Prostate gland (tissue), 2 donors: ENCODE measurements around the gene OSBPL3. TPM values are rescaled to one million over a fixed set of nuclear protein-coding genes. Genes with fewer than 3 reads are reported as not detected.
"Not testable (repeated sequence)": the region's sequence is repeated elsewhere in the genome, so short reads cannot be mapped to it uniquely, and the experiment has no call there.

Experiments
- DNase-seq: peaks from one replicate; pipeline ENCODE4 v3.0.0-alpha.2; 2019; ENCODE audit warnings: low spot score
- H3K27ac ChIP-seq, 2 donors: fragments of 200-600 bp; sonication (generic); 2 replicates each; pipeline ENCODE4 v1.5.1; 2017 to 2019
- H3K27me3 ChIP-seq: fragments of 200-600 bp; sonication (generic); replicated peaks from 2 replicates; pipeline ENCODE4 v1.5.1; 2019; ENCODE audit not compliant: insufficient read depth
- H3K36me3 ChIP-seq, 2 donors: fragments of 200-600 bp; sonication (generic); 1 replicate in 1 of 2; 2 replicates in 1 of 2; pipeline versions ENCODE4 v1.5.1 to v1.8.1; 2017 to 2019
- H3K4me1 ChIP-seq: fragments of 200-600 bp; sonication (generic); replicated peaks from 2 replicates; pipeline ENCODE4 v1.5.1; 2019
- H3K4me3 ChIP-seq, 2 donors: fragments of 200-600 bp; sonication (generic); 2 replicates each; pipeline ENCODE4 v1.5.1; 2017 to 2019
- H3K9me3 ChIP-seq: fragments of 200-600 bp; sonication (generic); 2 replicates; pipeline ENCODE4 v1.5.1; 2017
- CTCF ChIP-seq, 4 experiments: fragments of 200-600 bp in 2 of 4; fragments of 450-650 bp in 2 of 4; sonication (generic) in 2 of 4; IDR thresholded peaks; 1 replicate in 3 of 4; 2 replicates in 1 of 4; pipeline ENCODE4 v1.5.1; 2016 to 2019; ENCODE audit warnings: antibody characterized with exemption in 4 of 4, mild to moderate bottlenecking in 2 of 4, moderate library complexity in 2 of 4
- POLR2A ChIP-seq: fragments of 450-650 bp; IDR thresholded peaks from one replicate; pipeline ENCODE4 v1.6.1; 2016; ENCODE audit warnings: antibody characterized with exemption, mild to moderate bottlenecking
- POLR2AphosphoS5 ChIP-seq: sonication (generic); formaldehyde crosslinking; IDR thresholded peaks from one replicate; pipeline ENCODE4 v1.6.1; 2017; ENCODE audit warnings: antibody characterized with exemption
- WGBS: methylation state at CpG from one replicate; pipeline ENCODE4 v1.1.5; 2018; 5-methylcytosine and 5-hydroxymethylcytosine counted together
- intact Hi-C: fragments of 100-400 bp; cut with DNase I; formaldehyde crosslinking; loops from one replicate; pipeline ENCODE4 v1.14.2; 2022
- total RNA-seq, 2 donors: library from RNA; depleted of rRNA; stranded (reverse); fragments of >200 nt; gene quantifications; one replicate each; pipeline ENCODE4 v1.1.0, GENCODE V29; 2016

The OSBPL3 gene
- total RNA-seq, 2 donors from 2014 or later: 3.1 to 6.3 TPM

- DNase-seq: no peak
- H3K4me1 ChIP-seq: no peaks in the 10 kb centered on the region
- no peaks in the 10 kb centered on the region for H3K9me3 ChIP-seq
- H3K27ac ChIP-seq: no peak overlapping the region
- H3K27me3 ChIP-seq: no peaks in the 10 kb centered on the region
- no peaks in the 10 kb centered on the region for H3K36me3 ChIP-seq
- intact Hi-C loops: no loop called here
- WGBS: 93% methylated on average over 4 of the region's 4 CpGs
- H3K4me3 ChIP-seq: no peak overlapping the region
- TF ChIP-seq POLR2A: no peak
- no peak for TF ChIP-seq POLR2AphosphoS5
- no peak for TF ChIP-seq CTCF (IDR thresholded peaks at IDR 0.05)
Measured at GRCh38 chr7:24905996-24906770, 73.8 kb downstream of the OSBPL3 start.

- H3K36me3 ChIP-seq, H3K27ac ChIP-seq, intact Hi-C loops, H3K9me3 ChIP-seq, DNase-seq, H3K27me3 ChIP-seq, H3K4me1 ChIP-seq, H3K4me3 ChIP-seq: not testable (repeated sequence)
- WGBS: 88% methylated on average over 4 of the region's 4 CpGs
Measured at GRCh38 chr7:24903992-24904391, 76.0 kb downstream of the OSBPL3 start.

DNA sequence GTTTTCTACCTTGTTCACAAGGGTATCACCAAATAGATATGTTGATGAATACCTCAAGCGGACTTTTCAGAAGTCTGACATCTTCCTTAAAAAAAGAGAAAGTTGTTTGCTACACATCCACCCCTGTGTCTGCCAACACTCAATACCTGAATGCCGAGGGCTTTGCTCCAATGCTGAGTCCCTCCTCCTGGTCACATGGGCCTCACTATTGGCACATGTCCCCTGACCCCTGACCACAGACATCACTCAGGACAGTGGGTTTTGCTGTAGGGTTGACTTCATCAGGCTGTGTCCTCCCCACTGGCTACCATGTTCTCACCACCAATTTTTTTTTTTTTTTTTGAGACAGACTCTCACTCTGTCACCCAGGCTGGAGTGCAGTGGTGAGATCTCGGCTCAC is 76.4 kb downstream of the OSBPL3 start:
- Histone ChIP-seq H3K4me3 (no peak overlapping the region), H3K27ac (no peak overlapping the region), H3K4me1 (no peaks in the 10 kb centered on the region), H3K9me3 (no peaks in the 10 kb centered on the region), H3K36me3 (no peaks in the 10 kb centered on the region), H3K27me3 (no peaks in the 10 kb centered on the region)
- intact Hi-C loops: no loop called here
- 96% methylated on average over 3 of the region's 3 CpGs for WGBS
- no peak for DNase-seq
- TF ChIP-seq POLR2A (no peak), POLR2AphosphoS5 (no peak)

DNA sequence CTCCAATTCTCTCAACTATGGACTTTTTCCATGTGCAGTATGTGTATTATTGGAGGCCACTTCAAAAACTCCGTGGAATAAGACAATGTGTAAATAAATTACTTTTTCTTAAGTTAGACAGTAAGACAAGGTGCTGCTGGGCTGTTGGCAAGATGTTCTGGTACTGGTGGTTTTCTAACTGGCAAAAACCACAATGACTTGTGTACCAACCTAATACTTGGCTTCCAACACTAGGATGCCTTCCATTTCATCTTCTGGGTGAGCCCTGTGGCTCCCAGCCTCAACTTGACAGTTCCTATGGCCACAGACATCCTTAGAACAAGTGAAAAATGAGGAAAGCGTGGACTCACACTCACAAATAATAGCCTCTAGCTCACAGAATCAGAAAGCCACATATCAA is 77.0 kb downstream of the OSBPL3 start:
- no peak for DNase-seq
- Histone ChIP-seq H3K4me3 (no peak overlapping the region), H3K9me3 (no peaks in the 10 kb centered on the region), H3K4me1 (no peaks in the 10 kb centered on the region), H3K27me3 (no peaks in the 10 kb centered on the region), H3K27ac (no peak overlapping the region), H3K36me3 (no peaks in the 10 kb centered on the region)
- TF ChIP-seq POLR2A (no peak), CTCF (IDR thresholded peaks at IDR 0.05) (no peak), POLR2AphosphoS5 (no peak)
- WGBS: 70% methylated on average over 2 of the region's 2 CpGs
- intact Hi-C loops: no loop called here

DNA sequence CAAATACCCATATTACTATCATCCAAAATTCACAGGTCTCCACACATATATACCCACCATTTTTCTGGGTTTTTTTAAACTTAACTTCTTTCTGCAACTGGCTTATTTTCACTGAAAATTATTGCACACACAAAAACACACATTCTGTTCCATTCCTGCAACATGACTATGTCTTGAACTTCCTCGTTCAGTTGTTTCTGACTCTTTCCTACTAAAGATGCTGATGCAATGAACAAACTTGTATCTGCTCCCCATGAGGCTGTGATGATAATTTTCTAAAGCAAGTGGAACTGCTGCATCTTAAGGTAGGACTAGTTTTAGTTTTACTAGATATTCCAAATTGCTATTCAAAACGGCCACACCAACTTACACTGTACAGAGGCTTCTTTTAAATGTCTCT is 77.7 kb downstream of the OSBPL3 start:
- WGBS: 86% methylated on average over 2 of the region's 2 CpGs
- Histone ChIP-seq H3K27me3 (no peaks in the 10 kb centered on the region), H3K36me3 (no peaks in the 10 kb centered on the region), H3K9me3 (no peaks in the 10 kb centered on the region), H3K4me3 (no peak overlapping the region), H3K4me1 (no peaks in the 10 kb centered on the region), H3K27ac (no peak overlapping the region)
- DNase-seq: no peak
- no peak for TF ChIP-seq POLR2A
- no peak for TF ChIP-seq POLR2AphosphoS5
- no peak for TF ChIP-seq CTCF (IDR thresholded peaks at IDR 0.05)
- intact Hi-C loops: no loop called here

- WGBS: 90% methylated on average over 4 of the region's 4 CpGs
- Histone ChIP-seq H3K27me3 (no peaks in the 10 kb centered on the region), H3K36me3 (no peaks in the 10 kb centered on the region), H3K4me3 (no peak overlapping the region), H3K9me3 (no peaks in the 10 kb centered on the region), H3K4me1 (no peaks in the 10 kb centered on the region), H3K27ac (no peak overlapping the region)
- TF ChIP-seq CTCF (IDR thresholded peaks at IDR 0.05): no peak
- no peak for TF ChIP-seq POLR2A
- no peak for TF ChIP-seq POLR2AphosphoS5
- intact Hi-C loops: no loop called here
- DNase-seq: no peak
Measured at GRCh38 chr7:24899905-24900304, 80.1 kb downstream of the OSBPL3 start.
